Fibroblast of the aortic adventitia (primary cell): Measurements from ENCODE around the gene ZNF710. TPM values are rescaled to one million over a fixed set of nuclear protein-coding genes. Genes with fewer than 3 reads are reported as not detected.

Experiments
- DNase-seq: peaks from one replicate; pipeline ENCODE4 v3.0.0-alpha.2; 2010; ENCODE audit warnings: low read depth
- H3K4me3 ChIP-seq: 2 replicates; pipeline ENCODE4 v1.5.1; 2011; ENCODE audit warnings: low read depth, mild to moderate bottlenecking, control low read depth, low read length, moderate library complexity
- total RNA-seq: library from RNA; depleted of rRNA; stranded (reverse); fragments of >200 nt; gene quantifications from 2 replicates; pipeline ENCODE4 v1.2.3, GENCODE V29; 2012; ENCODE audit warnings: low replicate concordance
- TF ChIP-seq, protein P1 (sequence below): IDR thresholded peaks from 2 replicates; pipeline ENCODE4 v1.5.1; 2011; ENCODE audit warnings: mild to moderate bottlenecking, low read length, control low read depth, inconsistent platforms; ENCODE audit not compliant: insufficient read depth

ZNF710 gene
- total RNA-seq, 1 donor: 8.7 TPM

DNA sequence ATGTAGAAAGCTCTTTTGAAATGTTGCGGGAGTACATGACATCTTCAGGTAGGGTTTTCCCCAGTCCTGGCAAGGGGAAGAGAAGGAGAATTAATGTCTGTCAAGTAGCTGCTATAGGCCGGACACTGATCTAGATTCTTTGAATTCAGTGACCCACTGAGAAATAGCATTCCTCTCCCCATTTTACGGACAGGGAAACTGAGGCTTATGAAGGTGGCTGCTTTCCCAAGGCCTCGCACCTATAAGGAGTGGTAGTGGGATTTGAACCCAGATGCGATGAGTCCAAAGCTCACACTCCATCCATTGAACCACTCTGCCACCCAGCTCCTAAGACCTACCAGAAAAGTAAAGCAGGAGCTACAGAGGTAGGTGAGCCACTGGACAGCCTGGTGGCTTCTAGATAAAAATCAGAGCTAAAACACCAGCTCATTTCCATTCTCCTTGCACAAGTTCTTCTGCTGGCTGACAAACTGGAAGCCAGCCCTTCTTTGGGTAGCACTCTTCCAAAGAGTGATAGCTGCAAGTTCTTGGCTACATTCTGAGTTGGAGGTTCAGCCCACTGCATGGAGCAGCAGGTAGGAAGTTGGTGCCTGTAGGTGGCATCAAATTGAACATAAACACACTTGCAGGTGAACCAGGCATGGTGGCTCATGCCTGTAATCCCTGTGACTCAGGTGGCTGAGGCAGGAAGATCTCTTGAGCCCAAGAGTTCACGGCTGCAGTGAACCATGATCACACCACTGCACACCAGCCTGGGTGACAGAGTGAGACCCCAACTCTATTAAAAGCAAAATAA is 22.0 kb downstream of the ZNF710 start:
- H3K4me3 ChIP-seq: no peak overlapping the region
- DNase-seq: no peak
- TF ChIP-seq, protein P1, sequence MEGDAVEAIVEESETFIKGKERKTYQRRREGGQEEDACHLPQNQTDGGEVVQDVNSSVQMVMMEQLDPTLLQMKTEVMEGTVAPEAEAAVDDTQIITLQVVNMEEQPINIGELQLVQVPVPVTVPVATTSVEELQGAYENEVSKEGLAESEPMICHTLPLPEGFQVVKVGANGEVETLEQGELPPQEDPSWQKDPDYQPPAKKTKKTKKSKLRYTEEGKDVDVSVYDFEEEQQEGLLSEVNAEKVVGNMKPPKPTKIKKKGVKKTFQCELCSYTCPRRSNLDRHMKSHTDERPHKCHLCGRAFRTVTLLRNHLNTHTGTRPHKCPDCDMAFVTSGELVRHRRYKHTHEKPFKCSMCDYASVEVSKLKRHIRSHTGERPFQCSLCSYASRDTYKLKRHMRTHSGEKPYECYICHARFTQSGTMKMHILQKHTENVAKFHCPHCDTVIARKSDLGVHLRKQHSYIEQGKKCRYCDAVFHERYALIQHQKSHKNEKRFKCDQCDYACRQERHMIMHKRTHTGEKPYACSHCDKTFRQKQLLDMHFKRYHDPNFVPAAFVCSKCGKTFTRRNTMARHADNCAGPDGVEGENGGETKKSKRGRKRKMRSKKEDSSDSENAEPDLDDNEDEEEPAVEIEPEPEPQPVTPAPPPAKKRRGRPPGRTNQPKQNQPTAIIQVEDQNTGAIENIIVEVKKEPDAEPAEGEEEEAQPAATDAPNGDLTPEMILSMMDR: no peak

DNA sequence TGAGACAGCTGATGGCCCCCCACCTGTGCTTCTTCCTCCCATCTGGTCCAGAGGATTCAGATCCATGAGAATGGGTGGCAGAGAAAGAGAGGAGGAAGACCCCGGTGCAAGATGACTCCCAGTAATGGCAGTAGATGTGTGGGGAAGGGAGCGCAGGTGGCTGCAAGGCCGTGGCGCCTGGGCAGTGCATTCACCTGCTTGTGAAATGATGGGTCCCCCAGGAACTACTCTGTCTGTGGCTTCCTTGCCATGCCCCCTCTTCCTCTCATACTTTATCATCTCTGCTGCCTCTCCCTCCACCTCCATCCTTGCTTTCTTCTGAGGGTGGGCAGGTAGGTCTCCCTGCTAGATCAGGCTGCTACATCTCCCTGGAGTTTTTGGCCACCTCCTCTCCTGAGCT is 23.3 kb downstream of the ZNF710 start:
- no peak overlapping the region for H3K4me3 ChIP-seq
- TF ChIP-seq, protein P1: no peak
- no peak for DNase-seq

DNA sequence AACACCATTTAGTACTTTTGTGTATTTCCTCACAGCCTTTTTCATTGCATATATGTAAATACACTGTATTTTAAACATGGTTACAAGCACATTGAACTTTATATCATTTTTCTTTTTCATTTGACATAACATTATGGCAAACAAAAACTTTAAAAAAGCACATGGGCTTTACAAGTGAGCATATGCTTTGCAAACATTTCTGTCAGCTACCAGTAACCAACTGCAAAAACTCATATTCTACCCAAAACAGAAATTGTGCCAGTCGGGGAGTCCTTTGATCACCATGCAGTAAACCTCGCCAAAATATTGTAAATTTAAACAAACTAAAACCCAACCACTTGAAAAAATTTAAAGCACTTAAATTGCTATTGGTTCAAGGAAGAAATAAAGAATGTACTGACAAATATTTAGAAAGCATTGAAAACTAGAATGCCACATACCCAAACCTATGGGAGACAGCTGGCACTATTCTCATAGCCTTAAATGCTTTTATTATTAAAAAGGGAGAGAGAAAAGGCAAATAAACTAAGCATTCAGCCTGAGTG is 24.4 kb downstream of the ZNF710 start:
- no peak for DNase-seq
- no peak overlapping the region for H3K4me3 ChIP-seq
- TF ChIP-seq, protein P1: no peak

DNA sequence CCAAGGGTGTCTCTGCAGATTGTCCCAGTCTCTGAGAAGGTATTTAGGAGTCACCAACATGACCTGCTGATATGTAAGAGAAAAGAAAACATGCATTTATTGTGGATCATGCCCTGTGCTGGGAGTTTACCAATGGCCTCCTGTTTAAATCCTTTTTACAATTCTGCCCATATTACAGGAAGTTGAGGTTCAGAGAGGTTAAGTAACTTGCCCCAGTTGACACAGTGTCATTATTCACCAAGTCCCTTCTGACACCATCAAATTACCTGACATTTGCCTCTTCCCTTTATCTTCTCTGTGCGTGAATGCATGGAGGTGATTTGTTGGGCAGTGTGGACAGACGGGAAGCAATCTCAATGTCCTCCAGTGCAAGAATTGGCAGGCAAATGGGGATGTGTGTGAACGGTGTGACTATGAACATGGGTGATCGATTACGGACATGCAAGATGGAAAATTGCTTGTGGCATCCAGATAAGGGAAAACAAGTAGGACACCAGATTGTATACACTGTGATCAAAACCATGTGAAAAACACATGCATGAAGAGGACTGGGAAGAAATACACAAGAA is 27.3 kb downstream of the ZNF710 start:
- TF ChIP-seq, protein P1: no peak
- no peak for DNase-seq
- no peak overlapping the region for H3K4me3 ChIP-seq

DNA sequence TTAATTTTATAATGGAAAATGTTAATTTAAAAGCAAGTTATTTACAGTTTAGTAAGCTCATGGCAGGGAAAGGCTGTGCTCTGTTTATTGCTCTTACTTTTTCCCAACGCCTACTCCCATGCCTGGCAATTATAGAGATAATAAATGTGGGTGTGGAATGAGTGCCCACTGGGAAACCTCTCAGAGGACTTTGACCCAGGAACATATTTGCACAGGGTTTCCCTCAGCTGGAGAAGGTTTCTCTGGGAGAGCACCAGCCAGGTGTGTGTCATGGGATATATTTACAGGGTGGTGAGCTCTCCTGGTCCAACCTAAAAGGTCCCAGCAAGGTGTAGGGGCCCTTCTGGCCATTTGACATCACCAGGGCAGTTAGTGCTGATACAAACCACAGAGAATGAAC is 27.9 kb downstream of the ZNF710 start:
- no peak overlapping the region for H3K4me3 ChIP-seq
- TF ChIP-seq, protein P1: no peak
- DNase-seq: no peak

DNA sequence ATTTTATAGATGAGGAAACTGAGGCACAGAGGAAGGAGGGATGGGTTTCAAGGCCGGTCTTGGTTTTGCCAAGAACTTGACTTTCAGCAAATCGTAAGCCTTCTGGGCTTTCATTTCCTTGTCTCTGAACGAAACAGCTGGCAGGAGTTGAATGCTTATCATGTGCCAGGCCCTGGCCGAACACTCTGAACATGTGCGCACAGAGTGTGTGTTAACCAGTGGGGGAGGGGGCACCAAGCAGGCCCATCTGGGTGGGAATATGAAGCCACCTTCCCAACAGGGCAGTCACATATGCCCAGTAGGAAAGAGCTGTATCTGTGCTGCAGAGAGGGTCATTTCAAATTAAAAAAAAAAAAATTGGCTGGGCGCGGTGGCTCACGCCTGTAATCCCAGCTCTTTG is 29.3 kb downstream of the ZNF710 start:
- no peak overlapping the region for H3K4me3 ChIP-seq
- DNase-seq: no peak
- TF ChIP-seq, protein P1: no peak
